NB4 (cell line): ENCODE results near the gene DNAH9.

Experiments
- DNase-seq: peaks from one replicate; pipeline ENCODE4 v3.0.0; 2010; ENCODE audit warnings: low read depth
- H3K4me3 ChIP-seq: one replicate; pipeline ENCODE4 v1.5.1; 2011; ENCODE audit warnings: mild to moderate bottlenecking, low read depth, low read length, moderate library complexity
- CTCF ChIP-seq: IDR thresholded peaks from one replicate; pipeline ENCODE4 v1.5.1; 2012; ENCODE audit warnings: low read depth, low read length
- MAX ChIP-seq: IDR thresholded peaks from 2 replicates; pipeline ENCODE4 v1.6.1; 2011; ENCODE audit warnings: low read depth, low read length
- MYC ChIP-seq: IDR thresholded peaks from 2 replicates; pipeline ENCODE4 v1.6.1; 2011; ENCODE audit warnings: low read depth, low read length
- POLR2A ChIP-seq: IDR thresholded peaks from 2 replicates; pipeline ENCODE4 v1.6.1; 2011; ENCODE audit warnings: mild to moderate bottlenecking; ENCODE audit not compliant: insufficient read length; ENCODE audit errors: extremely low read depth

Gene DNAH9

GRCh38 chr17:11610999-11611566, 12.8 kb downstream of the DNAH9 start:
- TF ChIP-seq MAX (no peak), CTCF (no peak), POLR2A (no peak), MYC (no peak)
- no peak for DNase-seq
- no peak overlapping the region for H3K4me3 ChIP-seq

- no peak for TF ChIP-seq MYC
- no peak for TF ChIP-seq MAX
- TF ChIP-seq POLR2A: no peak
- no peak for TF ChIP-seq CTCF
- DNase-seq: no peak
- H3K4me3 ChIP-seq: no peak overlapping the region
These were observed 14.7 kb downstream of the DNAH9 start for GRCh38 chr17:11612956-11613355.

GRCh38 chr17:11618861-11619566, 20.7 kb downstream of the DNAH9 start:
- H3K4me3 ChIP-seq: no peak overlapping the region
- DNase-seq: no peak
- TF ChIP-seq MYC (no peak), CTCF (no peak), MAX (no peak), POLR2A (no peak)

- no peak for TF ChIP-seq MYC
- TF ChIP-seq POLR2A: no peak
- TF ChIP-seq CTCF: no peak
- no peak for TF ChIP-seq MAX
- DNase-seq: no peak
These were observed 24.2 kb downstream of the DNAH9 start for GRCh38 chr17:11622492-11622891.

GRCh38 chr17:11624976-11625375, 26.7 kb downstream of the DNAH9 start:
- H3K4me3 ChIP-seq: no peak overlapping the region
- no peak for DNase-seq
- no peak for TF ChIP-seq POLR2A
- TF ChIP-seq MAX: no peak
- no peak for TF ChIP-seq MYC
- no peak for TF ChIP-seq CTCF

More at GRCh38 chr17:11622492-11622891, 24.2 kb downstream of the DNAH9 start:
- no peak overlapping the region for H3K4me3 ChIP-seq
